ENCODE data around the gene CTNNA2.

Gene CTNNA2

GRCh38 chr2:79611448-79612016 is 98.7 kb downstream of the CTNNA2 start:
- no peak overlapping the region for H3K27ac ChIP-seq
- no peak for DNase-seq (ENCODE audit: low read depth, low spot score)

GRCh38 chr2:79612999-79613398 is 100.1 kb downstream of the CTNNA2 start:
- H3K27ac ChIP-seq = no peak overlapping the region
- DNase-seq (ENCODE audit: low read depth, low spot score) = no peak

GRCh38 chr2:79619442-79619841 is 106.6 kb downstream of the CTNNA2 start:
- DNase-seq (ENCODE audit: low read depth, low spot score) = no peak
- H3K27ac ChIP-seq = no peak overlapping the region

GRCh38 chr2:79619976-79620375 is 107.1 kb downstream of the CTNNA2 start:
- no peak overlapping the region for H3K27ac ChIP-seq
- no peak for DNase-seq (ENCODE audit: low read depth, low spot score)

- no peak for DNase-seq (ENCODE audit: low read depth, low spot score)
- no peak overlapping the region for H3K27ac ChIP-seq
These were observed 107.8 kb downstream of the CTNNA2 start for GRCh38 chr2:79620679-79621078.

- no peak for DNase-seq (ENCODE audit: low read depth, low spot score)
- H3K27ac ChIP-seq = no peak overlapping the region
These were observed 108.4 kb downstream of the CTNNA2 start for GRCh38 chr2:79621252-79621651.

GRCh38 chr2:79621755-79622154 is 108.9 kb downstream of the CTNNA2 start:
- H3K27ac ChIP-seq = no peak overlapping the region
- no peak for DNase-seq (ENCODE audit: low read depth, low spot score)

GRCh38 chr2:79622508-79622907 is 109.7 kb downstream of the CTNNA2 start:
- H3K27ac ChIP-seq = no peak overlapping the region
- DNase-seq (ENCODE audit: low read depth, low spot score) = no peak

DNA sequence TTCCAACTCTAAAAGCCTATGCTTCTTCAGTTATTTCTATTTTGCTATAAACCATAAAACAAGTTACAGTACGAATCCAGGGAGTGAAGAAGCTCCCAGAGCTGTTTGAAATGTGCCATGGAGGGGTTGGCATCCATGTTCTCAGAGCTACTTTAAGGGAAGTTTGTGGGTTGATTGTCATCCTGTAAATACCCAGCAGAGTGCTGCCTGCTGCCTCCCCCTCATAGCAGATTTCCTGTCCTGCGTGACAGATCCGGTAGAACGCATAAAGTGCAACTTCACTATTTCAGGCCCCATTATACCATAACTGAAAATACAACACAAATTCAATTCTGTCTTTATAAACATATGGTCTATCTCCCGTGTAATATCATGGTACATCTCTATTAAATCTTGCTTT is 114.4 kb downstream of the CTNNA2 start:
- no peak for DNase-seq (ENCODE audit: low read depth, low spot score)
- H3K27ac ChIP-seq = no peak overlapping the region

DNA sequence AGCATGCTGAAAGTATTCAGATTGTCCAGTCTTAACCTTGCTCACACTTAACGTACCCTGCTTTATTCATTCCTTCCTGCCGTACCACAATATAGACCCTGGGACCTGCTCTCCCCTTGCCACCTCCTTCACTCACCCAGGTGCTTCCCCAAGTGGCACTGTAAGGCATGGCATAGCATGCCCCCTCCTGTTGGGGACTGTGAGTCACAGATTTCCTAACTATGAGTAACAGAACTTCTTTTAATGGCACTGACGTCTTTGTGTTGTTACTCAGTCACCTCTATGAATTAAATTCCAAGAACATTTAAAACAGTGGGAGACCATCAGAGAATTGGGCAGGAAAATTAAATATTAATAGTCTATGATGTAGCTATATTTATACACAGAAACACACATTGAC is 117.2 kb downstream of the CTNNA2 start:
- H3K27ac ChIP-seq = no peak overlapping the region
- no peak for DNase-seq (ENCODE audit: low read depth, low spot score)

DNA sequence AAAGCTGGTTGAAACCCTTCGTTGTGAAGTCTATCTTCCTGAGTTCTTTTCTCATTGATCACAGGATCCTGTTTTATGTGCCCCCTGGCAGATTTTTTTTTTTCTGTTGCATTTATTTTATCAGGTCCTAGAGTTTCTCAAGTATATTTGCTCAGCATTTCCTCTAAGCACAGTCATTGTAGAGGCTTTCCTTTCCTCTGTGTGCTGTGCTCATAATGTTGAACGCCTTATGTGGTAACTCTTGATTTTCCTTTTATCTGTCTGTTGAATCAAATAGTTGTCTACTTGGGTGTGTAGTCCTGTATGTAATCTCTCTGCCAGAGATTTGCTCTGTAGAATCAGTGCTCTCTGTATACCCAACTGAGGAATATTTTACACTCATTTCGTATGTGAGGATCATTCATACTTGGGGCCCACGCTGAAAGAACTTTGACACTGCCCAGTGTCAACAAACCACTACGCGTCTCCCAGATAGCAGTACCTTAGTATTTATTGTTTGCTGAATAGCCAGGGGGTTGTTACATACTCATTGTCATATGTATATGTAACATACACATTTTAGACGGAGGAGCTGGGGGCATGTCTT is 118.2 kb downstream of the CTNNA2 start:
- H3K27ac ChIP-seq = no peak overlapping the region
- no peak for DNase-seq (ENCODE audit: low read depth, low spot score)

DNA sequence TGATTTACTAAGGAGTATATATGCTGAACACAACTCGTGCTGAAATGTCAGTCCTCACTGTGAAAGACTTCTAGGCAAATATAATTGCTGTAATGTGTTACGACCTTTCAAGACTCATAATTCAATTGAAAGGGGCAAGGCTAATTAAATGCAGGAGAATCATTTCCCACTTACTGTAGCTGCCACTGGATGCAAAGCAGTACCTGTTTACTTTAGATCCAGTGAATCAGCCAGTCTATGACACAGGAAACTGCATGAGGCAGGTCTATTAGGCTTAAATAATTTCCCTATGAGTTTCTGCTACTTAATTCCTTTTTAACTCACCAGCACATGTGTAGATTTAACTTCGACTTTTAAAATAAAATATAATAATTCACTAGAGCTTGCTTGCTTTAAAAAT is 125.6 kb downstream of the CTNNA2 start:
- no peak for DNase-seq (ENCODE audit: low read depth, low spot score)
- H3K27ac ChIP-seq = no peak overlapping the region

DNA sequence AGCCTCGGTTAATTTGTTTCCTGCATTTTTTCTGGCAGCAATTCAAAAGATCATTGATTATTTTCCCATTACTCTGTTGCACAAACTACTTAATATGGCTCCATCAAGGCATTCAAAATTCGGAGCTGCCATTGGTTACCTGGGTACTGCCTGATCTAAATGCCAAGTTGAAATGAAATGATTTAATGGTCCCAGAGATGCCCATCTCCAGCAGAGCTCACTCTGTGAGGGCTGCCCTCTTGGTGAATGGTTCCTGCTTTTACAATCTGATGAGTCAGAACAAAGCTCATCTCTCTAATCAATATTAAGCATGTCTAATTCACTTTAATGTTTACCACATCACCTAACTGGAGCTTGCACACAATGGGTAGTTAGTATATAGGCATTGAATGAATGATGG is 126.1 kb downstream of the CTNNA2 start:
- no peak for DNase-seq (ENCODE audit: low read depth, low spot score)
- H3K27ac ChIP-seq = no peak overlapping the region

- H3K27ac ChIP-seq = no peak overlapping the region
- DNase-seq (ENCODE audit: low read depth, low spot score) = no peak
These were observed 127.2 kb downstream of the CTNNA2 start for GRCh38 chr2:79640001-79640400.

DNA sequence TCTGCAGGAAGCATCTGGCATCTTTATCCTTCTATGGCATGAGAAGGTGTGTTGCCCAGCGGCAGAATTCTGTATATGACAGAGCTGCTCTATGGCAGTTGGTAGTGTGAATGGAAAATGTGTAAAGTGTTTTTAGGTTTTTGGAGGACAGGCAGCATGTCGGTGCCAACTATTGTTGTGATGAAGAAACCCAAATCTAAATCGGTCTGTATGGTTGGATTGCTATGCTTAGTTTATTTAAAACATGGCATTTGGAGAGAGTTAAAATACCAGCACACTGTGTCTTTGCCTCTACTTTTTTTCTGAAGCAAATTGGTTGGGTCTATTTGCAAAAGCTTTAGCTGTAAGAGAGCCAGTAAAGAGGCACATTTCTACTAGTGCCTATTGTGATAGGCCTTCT is 136.7 kb downstream of the CTNNA2 start:
- no peak for DNase-seq (ENCODE audit: low read depth, low spot score)
- H3K27ac ChIP-seq = no peak overlapping the region

DNA sequence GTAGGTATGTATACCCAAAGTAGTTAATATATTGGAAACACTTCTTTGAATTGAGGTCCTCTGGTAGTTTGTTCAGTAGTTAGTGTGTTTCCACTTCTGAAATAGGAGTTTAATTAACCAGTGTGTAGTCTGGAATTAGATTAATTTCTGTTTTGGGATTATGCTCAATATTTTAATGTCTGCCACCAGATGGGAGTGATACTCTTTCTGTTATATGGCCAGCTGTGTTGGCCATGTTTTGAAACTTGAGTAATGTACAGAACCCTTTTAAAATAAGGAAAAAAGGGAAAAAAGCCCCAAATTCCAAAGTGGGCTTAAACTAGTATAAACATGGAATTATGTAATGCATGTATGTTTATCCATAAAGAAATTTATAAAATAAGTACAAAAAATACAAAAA is 147.7 kb downstream of the CTNNA2 start:
- DNase-seq (ENCODE audit: low read depth, low spot score) = no peak
- H3K27ac ChIP-seq = no peak overlapping the region

- H3K27ac ChIP-seq = no peak overlapping the region
- no peak for DNase-seq (ENCODE audit: low read depth, low spot score)
These were observed 152.2 kb downstream of the CTNNA2 start for GRCh38 chr2:79665091-79665490.

DNA sequence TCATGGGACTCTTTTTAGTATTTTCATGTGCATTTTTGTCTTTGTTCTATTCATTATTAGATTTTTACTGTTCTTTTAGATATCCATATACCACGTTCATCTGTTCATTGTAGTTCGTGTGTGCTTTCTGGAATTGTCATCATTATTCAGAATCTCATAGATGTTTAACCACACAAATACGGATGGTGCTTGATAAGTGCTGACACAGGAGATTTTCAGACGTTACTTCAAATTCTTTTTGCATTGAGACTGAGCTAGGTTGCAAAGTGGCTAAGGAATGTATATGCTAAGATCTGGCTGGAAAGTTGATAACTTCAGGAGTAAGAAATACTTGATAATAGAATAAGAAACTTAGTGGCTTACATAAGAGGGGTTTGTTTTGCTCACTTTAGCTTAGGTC is 153.6 kb downstream of the CTNNA2 start:
- H3K27ac ChIP-seq = no peak overlapping the region
- DNase-seq (ENCODE audit: low read depth, low spot score) = no peak

- no peak overlapping the region for H3K27ac ChIP-seq
- DNase-seq (ENCODE audit: low read depth, low spot score) = no peak
These were observed 156.9 kb downstream of the CTNNA2 start for GRCh38 chr2:79669714-79670113.

- no peak overlapping the region for H3K27ac ChIP-seq
- no peak for DNase-seq (ENCODE audit: low read depth, low spot score)
These were observed 157.3 kb downstream of the CTNNA2 start for GRCh38 chr2:79670198-79670597.

GRCh38 chr2:79686884-79687283 is 174.0 kb downstream of the CTNNA2 start:
- no peak overlapping the region for H3K27ac ChIP-seq
- no peak for DNase-seq (ENCODE audit: low read depth, low spot score)

DNA sequence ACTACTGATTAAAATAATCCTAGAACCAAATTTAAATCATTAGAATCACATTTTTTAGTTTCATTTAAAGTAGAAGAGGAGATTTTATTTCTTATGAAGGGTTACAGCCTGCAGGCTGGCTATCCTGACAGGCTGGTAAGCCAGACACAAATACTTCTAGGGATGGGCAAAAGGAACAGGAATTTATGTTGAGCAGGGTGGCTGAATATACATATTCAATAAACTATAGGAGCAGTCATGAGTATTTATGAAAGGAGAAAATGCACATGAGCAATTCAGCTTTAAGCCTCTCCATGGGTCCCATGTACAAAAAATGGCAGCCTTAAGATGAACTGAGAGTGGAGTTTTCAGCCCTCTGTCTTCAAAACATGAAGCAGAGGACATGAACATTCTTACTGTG is 182.4 kb downstream of the CTNNA2 start:
- no peak for DNase-seq (ENCODE audit: low read depth, low spot score)
- no peak overlapping the region for H3K27ac ChIP-seq

DNA sequence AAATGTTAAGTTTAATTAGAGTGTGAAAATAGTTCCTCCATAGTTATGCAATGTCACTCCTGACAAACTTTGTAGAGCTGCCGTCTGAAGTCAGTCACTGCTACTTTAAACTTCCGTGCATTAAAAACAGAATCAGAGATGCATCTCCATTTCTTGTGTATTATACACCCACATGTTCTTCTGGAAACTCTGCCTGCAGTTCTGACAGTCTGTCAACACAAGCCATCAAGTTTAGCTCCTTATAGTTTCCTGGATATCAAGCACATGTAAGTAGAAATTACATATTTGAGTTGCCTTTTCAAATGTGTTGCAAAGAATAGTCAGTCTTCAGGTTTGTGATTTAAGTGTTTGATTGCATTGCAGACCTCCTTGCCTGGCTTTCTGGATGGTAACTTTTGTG is 184.3 kb downstream of the CTNNA2 start:
- DNase-seq (ENCODE audit: low read depth, low spot score) = no peak
- no peak overlapping the region for H3K27ac ChIP-seq
